Naive thymus-derived CD8-positive, alpha-beta T cell (primary cell): Measurements from ENCODE around the gene PACRG. TPM values are rescaled to one million over a fixed set of nuclear protein-coding genes. Genes with fewer than 3 reads are reported as not detected.
"Not testable (repeated sequence)": the region's sequence is repeated elsewhere in the genome, so short reads cannot be mapped to it uniquely, and the experiment has no call there.

Experiments
- ATAC-seq, 2 donors: fragments of 150-1000 bp; cut with Tn5 transposase in 1 of 2; sonication (Bioruptor Pico), chemical (Tn5 transposase) in 1 of 2; 1 replicate in 1 of 2; 2 replicates in 1 of 2; pipeline ENCODE4 v1.10.0; 2021; ENCODE audit warnings: mild to moderate bottlenecking in 2 of 2, moderate library complexity in 2 of 2
- POLR2A ChIA-PET: fragments of 350-600 bp; sonication (Branson Sonifier 250); formaldehyde crosslinking; loops from one replicate; lab custom pipeline; 2021; ENCODE audit warnings: antibody characterized with exemption; lab: Charles Lee
- DNase-seq, 10 donors: peaks; one replicate each; pipeline versions ENCODE4 v3.0.0 to v3.0.0-alpha.2; 2020 to 2022
- H3K27ac Mint-ChIP-seq, 10 donors: one replicate each; pipeline ENCODE4 v1.8.0; 2020 to 2022; ENCODE audit warnings: mild to moderate bottlenecking in 10 of 10, mixed read lengths in 10 of 10, moderate library complexity in 4 of 10, inconsistent platforms in 1 of 10
- H3K27me3 Mint-ChIP-seq, 5 donors: one replicate each; pipeline ENCODE4 v1.8.0; 2021 to 2022; ENCODE audit warnings: mixed read lengths in 5 of 5
- H3K36me3 Mint-ChIP-seq, 3 donors: one replicate each; pipeline ENCODE4 v1.8.0; 2020 to 2022; ENCODE audit warnings: mixed read lengths in 3 of 3, mild to moderate bottlenecking in 2 of 3, inconsistent platforms in 1 of 3
- H3K4me1 Mint-ChIP-seq, 4 donors: one replicate each; pipeline ENCODE4 v1.8.0; 2021 to 2022; ENCODE audit warnings: mixed read lengths in 4 of 4
- H3K4me3 Mint-ChIP-seq, 10 donors: one replicate each; pipeline ENCODE4 v1.8.0; 2020 to 2022; ENCODE audit warnings: mild to moderate bottlenecking in 10 of 10, mixed read lengths in 10 of 10, moderate library complexity in 6 of 10, inconsistent platforms in 1 of 10
- H3K9me3 Mint-ChIP-seq, 9 donors: one replicate each; pipeline ENCODE4 v1.8.0; 2020 to 2022; ENCODE audit warnings: mixed read lengths in 9 of 9, mild to moderate bottlenecking in 3 of 9, inconsistent platforms in 1 of 9, moderate library complexity in 1 of 9
- polyA plus RNA-seq, 3 donors: library from polyadenylated mRNA; unstranded; fragments of 300-500 nt; fragmentation: Illumina TruSeq; gene quantifications; one replicate each; pipeline ENCODE4 v1.2.3, GENCODE V29; 2021
- total RNA-seq, 8 experiments: library from RNA in 2 of 8; stranded (reverse) in 2 of 8; gene quantifications; one replicate each; pipeline ENCODE4 v1.2.3 and lab custom pipeline; 2021 to 2026

PACRG gene
- total RNA-seq: 1 to 10 TPM in 1 of 2 experiments, under 1 TPM in 1; 0.55 to 1.2 TPM
- polyA plus RNA-seq: 1 to 10 TPM in 1 of 3 donors, under 1 TPM in 1, not detected in 1; 0.34 to 1.1 TPM
- total RNA-seq (lab: John Stamatoyannopoulos, UW): 0.06 to 0.96 (median 0.68) reads per million in 6 experiments

DNA sequence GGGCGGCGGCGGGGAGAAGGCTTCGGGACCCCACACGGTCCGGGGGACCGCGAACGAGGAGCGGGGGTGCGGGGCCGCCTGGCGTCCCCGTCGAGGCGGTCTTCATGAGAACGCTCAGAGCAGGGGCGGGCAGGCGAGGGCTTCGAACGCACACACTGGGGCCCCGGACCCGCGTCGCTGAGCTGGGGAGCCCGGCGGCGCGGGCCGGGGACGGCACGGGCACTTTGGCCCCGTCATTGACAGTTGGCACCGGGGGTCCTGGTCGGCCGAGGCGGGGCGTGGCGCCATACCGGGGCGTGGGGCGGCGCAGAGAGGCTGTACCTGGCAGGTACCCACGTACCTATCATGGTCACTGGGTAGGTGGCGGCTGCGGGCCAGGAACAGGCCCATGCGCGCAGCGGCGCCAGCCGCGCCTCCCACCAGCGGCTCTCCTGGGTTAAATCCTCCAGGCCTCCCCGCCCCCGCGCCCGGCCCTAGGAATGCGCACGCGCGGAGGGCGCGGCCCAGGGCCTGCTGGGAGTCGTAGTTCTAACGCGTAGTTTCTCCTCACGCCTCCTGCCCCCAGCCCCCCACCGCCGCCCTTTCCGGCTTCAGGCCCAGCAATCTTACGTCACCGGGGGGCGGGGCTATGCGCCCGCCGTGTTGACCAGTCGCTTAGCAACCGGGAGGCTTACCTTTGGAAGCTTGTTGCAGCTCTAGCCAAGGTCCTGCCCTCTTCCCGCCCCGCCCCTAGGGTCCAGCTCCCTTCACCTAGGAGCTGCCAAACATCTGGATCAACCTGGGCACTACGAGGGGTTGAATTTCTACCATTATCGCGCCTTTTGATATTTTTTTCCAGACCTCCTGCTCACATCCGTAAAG, at the start of gene PACRG, which contains the start of gene PRKN:
Gene PACRG (plus strand): TSS at position 653 of the 861 bp plus-strand sequence.
Gene PRKN (minus strand): TSS at position 445 of the 861 bp plus-strand sequence.
- H3K27ac Mint-ChIP-seq: peak within 1 kb of the TSS; percentile 76 to 99 (median 97)
- no peaks in the 10 kb centered on the region for H3K27me3 Mint-ChIP-seq
- H3K36me3 Mint-ChIP-seq: no peaks in the 10 kb centered on the region
- H3K4me1 Mint-ChIP-seq: peaks cover 10 to 16% (median 13%) of the 10 kb centered on the region in 4 donors
- POLR2A ChIA-PET: interaction anchor here (0.6 to 0.7 kb wide), 2 partner anchors 139 to 1292 kb away, joined by 3 read pairs; no protein-coding TSS in a partner anchor
- peaks cover 0 to 5% (median 0%) of the 10 kb centered on the region in 9 donors for H3K9me3 Mint-ChIP-seq
- peak within 1 kb of the TSS; percentile 93 to 100 (median 95) for H3K4me3 Mint-ChIP-seq
- DNase-seq (peak; percentile 94 to 100 (median 98)), ATAC-seq (peak; percentile 89 to 90)

DNA sequence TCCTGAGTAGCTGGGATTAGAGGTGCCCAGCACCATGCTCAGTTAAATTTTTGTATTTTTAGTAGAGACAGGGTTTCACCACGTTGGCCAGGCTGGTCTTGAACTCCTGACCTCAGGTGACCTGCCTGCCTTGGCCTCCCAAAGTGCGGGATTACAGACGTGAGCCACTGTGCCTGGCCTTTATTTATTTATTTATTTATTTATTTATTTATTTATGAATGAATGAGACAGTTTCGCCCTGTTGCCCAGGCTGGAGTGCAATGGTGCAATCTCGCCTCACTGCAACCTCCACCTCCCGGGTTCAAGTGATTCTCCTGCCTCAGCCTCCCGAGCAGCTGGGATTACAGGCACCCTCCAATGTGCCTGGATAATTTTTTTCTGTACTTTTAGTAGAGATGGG, 48.9 kb upstream of the PACRG start:
- H3K27ac Mint-ChIP-seq, H3K4me1 Mint-ChIP-seq, DNase-seq, ATAC-seq, H3K9me3 Mint-ChIP-seq, H3K4me3 Mint-ChIP-seq, H3K36me3 Mint-ChIP-seq, H3K27me3 Mint-ChIP-seq, POLR2A ChIA-PET: not testable (repeated sequence)

DNA sequence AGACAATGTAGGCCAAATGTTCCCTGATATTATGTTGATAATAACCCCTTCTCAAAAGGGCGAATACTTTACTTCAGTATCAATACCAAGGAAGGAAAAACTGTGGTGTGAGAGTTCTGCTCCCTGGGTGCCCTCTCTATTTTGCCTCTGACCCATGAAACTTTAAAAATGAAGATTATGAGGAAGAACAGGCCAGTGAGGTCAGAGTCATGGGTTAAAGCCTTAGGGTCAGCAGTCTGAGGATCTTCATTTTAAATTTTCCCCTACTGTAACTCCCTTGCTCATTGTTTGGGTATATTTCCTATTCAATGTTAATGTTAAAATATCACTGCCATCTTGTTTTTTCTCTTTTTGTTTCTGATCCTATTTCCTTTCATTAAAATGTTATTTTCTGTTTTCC, 48.1 kb upstream of the PACRG start:
- POLR2A ChIA-PET: no interaction called here
- H3K36me3 Mint-ChIP-seq: peaks cover 0 to 5% (median 1%) of the 10 kb centered on the region in 3 donors
- DNase-seq: no peak
- H3K27me3 Mint-ChIP-seq: no peaks in the 10 kb centered on the region
- no peak for ATAC-seq
- H3K9me3 Mint-ChIP-seq: peaks cover 0 to 5% (median 0%) of the 10 kb centered on the region in 9 donors
- no peak overlapping the region for H3K4me3 Mint-ChIP-seq
- no peak overlapping the region for H3K27ac Mint-ChIP-seq
- peaks cover 0 to 1% (median 0%) of the 10 kb centered on the region in 4 donors for H3K4me1 Mint-ChIP-seq

GRCh38 chr6:162680367-162680766, 47.4 kb upstream of the PACRG start:
- Mint-ChIP-seq H3K4me3 (no peak overlapping the region), H3K27ac (no peak overlapping the region)

DNA sequence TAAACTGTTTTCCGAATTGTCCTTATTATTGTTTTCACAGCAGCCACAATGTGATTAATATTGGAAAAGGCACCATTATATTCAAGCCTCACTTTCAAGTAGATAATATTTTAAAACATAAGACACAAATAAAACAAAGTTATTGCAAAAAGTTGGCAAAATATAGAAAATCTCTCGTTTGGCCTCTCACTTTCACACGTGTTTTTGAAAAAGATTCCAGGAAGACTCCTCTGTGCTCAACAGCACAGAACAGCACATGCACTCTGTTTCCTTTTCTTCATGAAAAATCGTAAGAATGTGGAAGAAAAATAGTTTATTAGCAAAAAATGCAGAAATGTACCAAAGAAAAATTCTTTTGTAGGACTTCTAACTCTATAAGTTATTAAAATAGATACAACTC, 46.9 kb upstream of the PACRG start:
- H3K27me3 Mint-ChIP-seq: no peaks in the 10 kb centered on the region
- POLR2A ChIA-PET: no interaction called here
- no peak overlapping the region for H3K4me3 Mint-ChIP-seq
- H3K4me1 Mint-ChIP-seq: no peaks in the 10 kb centered on the region
- no peak overlapping the region for H3K27ac Mint-ChIP-seq
- no peak for DNase-seq
- H3K36me3 Mint-ChIP-seq: peaks cover 0 to 5% (median 0%) of the 10 kb centered on the region in 3 donors
- no peak for ATAC-seq
- H3K9me3 Mint-ChIP-seq: peaks cover 0 to 4% (median 0%) of the 10 kb centered on the region in 9 donors

More at GRCh38 chr6:162680367-162680766, 47.4 kb upstream of the PACRG start:
- POLR2A ChIA-PET: no interaction called here
- Mint-ChIP-seq H3K36me3 (peaks cover 0 to 5% (median 0%) of the 10 kb centered on the region in 3 donors), H3K4me1 (no peaks in the 10 kb centered on the region), H3K27me3 (no peaks in the 10 kb centered on the region), H3K9me3 (peaks cover 0 to 4% (median 0%) of the 10 kb centered on the region in 9 donors)
- no peak for ATAC-seq
- no peak for DNase-seq

GRCh38 chr6:162681447-162681846, 46.3 kb upstream of the PACRG start:
- Mint-ChIP-seq H3K27ac (no peak overlapping the region), H3K4me3 (no peak overlapping the region), H3K27me3 (no peaks in the 10 kb centered on the region), H3K36me3 (peaks cover 0 to 2% (median 0%) of the 10 kb centered on the region in 3 donors), H3K4me1 (peaks cover 0 to 2% (median 0%) of the 10 kb centered on the region in 4 donors), H3K9me3 (peaks cover 0 to 4% (median 0%) of the 10 kb centered on the region in 9 donors)
- no peak for ATAC-seq
- POLR2A ChIA-PET: no interaction called here
- DNase-seq: no peak

GRCh38 chr6:162683135-162683534, 44.6 kb upstream of the PACRG start:
- POLR2A ChIA-PET: no interaction called here
- H3K36me3 Mint-ChIP-seq: peaks cover 0 to 2% (median 0%) of the 10 kb centered on the region in 3 donors
- ATAC-seq: no peak

GRCh38 chr6:162684052-162684451, 43.7 kb upstream of the PACRG start:
- peaks cover 0 to 4% (median 0%) of the 10 kb centered on the region in 9 donors for H3K9me3 Mint-ChIP-seq
- H3K4me3 Mint-ChIP-seq: no peak overlapping the region
- peaks cover 0 to 2% (median 0%) of the 10 kb centered on the region in 4 donors for H3K4me1 Mint-ChIP-seq
- DNase-seq (no peak), ATAC-seq (no peak)
- H3K27ac Mint-ChIP-seq: no peak overlapping the region
- no peaks in the 10 kb centered on the region for H3K27me3 Mint-ChIP-seq
- POLR2A ChIA-PET: no interaction called here
- peaks cover 0 to 2% (median 0%) of the 10 kb centered on the region in 3 donors for H3K36me3 Mint-ChIP-seq

More at GRCh38 chr6:162683135-162683534, 44.6 kb upstream of the PACRG start:
- H3K27ac Mint-ChIP-seq: no peak overlapping the region
- H3K4me1 Mint-ChIP-seq: peaks cover 0 to 2% (median 0%) of the 10 kb centered on the region in 4 donors
- no peak for DNase-seq
- no peak overlapping the region for H3K4me3 Mint-ChIP-seq
- no peaks in the 10 kb centered on the region for H3K27me3 Mint-ChIP-seq
- peaks cover 0 to 4% (median 0%) of the 10 kb centered on the region in 9 donors for H3K9me3 Mint-ChIP-seq

DNA sequence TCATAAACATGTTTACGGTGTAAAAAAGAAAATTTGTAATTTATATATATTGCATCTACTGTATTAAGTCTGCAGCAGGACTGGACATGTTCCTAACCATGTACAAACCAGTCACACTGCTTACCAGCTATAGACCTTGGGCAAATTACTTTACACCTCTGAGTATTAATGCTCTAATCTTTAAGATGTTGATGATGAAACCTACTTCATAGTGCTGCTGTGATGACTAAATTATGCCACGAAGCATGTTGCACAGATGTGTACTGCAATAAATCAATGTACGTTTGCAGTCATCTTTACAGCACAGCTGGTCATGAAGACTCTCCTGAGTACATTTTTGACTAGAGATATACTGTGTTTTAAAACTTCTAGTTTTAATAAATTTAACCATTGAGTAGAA, 42.8 kb upstream of the PACRG start:
- POLR2A ChIA-PET: no interaction called here
- Mint-ChIP-seq H3K27me3 (no peaks in the 10 kb centered on the region), H3K9me3 (peaks cover 0 to 4% (median 0%) of the 10 kb centered on the region in 9 donors), H3K4me3 (no peak overlapping the region), H3K36me3 (peaks cover 0 to 2% (median 0%) of the 10 kb centered on the region in 3 donors), H3K27ac (no peak overlapping the region), H3K4me1 (peaks cover 0 to 2% (median 0%) of the 10 kb centered on the region in 4 donors)
- DNase-seq: no peak
- ATAC-seq: no peak

DNA sequence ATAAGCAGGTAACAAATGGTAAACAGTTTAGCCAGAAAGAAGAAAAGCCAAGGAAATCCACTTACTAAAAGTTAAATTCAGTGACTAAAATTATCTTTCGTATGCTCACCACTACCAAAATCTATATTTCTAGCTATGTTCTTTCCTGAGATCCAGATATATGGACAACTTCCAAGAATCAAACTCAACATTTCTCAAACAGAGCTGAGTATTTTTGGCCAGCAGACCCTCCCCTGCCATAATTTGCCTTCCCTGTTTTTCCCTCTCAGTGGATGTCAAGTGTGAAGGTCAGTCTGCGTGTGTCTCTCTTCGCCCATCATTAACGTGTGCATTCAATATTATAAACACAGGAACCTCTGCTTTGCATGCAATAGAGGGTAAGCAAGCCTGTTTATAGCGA, 42.2 kb upstream of the PACRG start:
- POLR2A ChIA-PET: no interaction called here
- no peak overlapping the region for H3K27ac Mint-ChIP-seq

GRCh38 chr6:162688751-162689345, 38.9 kb upstream of the PACRG start:
- Mint-ChIP-seq H3K36me3 (peaks cover 0 to 3% (median 0%) of the 10 kb centered on the region in 3 donors), H3K27ac (no peak overlapping the region), H3K4me1 (peaks cover 0 to 2% (median 1%) of the 10 kb centered on the region in 4 donors), H3K4me3 (no peak overlapping the region), H3K27me3 (no peaks in the 10 kb centered on the region), H3K9me3 (no peaks in the 10 kb centered on the region)
- POLR2A ChIA-PET: no interaction called here
- ATAC-seq (no peak), DNase-seq (no peak)

More for the DNA sequence above, 42.2 kb upstream of the PACRG start:
- Mint-ChIP-seq H3K27me3 (no peaks in the 10 kb centered on the region), H3K9me3 (peaks cover 0 to 4% (median 0%) of the 10 kb centered on the region in 9 donors), H3K4me1 (peaks cover 0 to 2% (median 1%) of the 10 kb centered on the region in 4 donors), H3K36me3 (peaks cover 0 to 2% (median 0%) of the 10 kb centered on the region in 3 donors), H3K4me3 (no peak overlapping the region)
- ATAC-seq (no peak), DNase-seq (no peak)

DNA sequence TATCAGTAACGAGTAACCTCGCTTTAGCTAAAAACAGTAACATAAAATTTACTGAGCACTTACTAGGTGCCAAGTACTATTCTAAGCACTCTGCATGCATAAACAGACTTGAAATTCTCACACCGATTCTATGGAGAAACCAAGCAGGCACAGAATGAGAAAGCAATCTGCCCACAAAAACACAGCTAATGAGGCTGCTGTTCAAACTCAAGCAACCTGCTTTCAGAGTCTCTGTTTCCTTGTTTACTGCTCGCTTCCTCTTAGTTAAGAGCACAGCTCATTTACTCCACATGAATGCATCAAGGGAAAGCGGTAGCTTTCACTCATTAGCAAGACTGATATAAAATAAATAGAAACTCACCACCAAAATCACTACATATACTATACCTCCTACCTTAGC, 37.6 kb upstream of the PACRG start:
- ATAC-seq (no peak), DNase-seq (no peak)
- Mint-ChIP-seq H3K27ac (no peak overlapping the region), H3K36me3 (peaks cover 0 to 6% (median 0%) of the 10 kb centered on the region in 3 donors), H3K27me3 (no peaks in the 10 kb centered on the region), H3K9me3 (no peaks in the 10 kb centered on the region), H3K4me3 (no peak overlapping the region), H3K4me1 (peaks cover 0 to 2% (median 1%) of the 10 kb centered on the region in 4 donors)
- POLR2A ChIA-PET: no interaction called here
